Esophagus squamous epithelium (tissue), 5 donors: Measurements from ENCODE around the gene LRRC52. TPM values are rescaled to one million over a fixed set of nuclear protein-coding genes. Genes with fewer than 3 reads are reported as not detected.

Experiments used
- DNase-seq: peaks from one replicate; lab custom pipeline; 2025; lab: John Stamatoyannopoulos, UW
- H3K27ac ChIP-seq, 4 donors: fragments of 200-600 bp; sonication (generic); one replicate each; pipeline ENCODE4 v1.5.1; 2016 to 2019; ENCODE audit warnings: mild to moderate bottlenecking in 1 of 4
- H3K27me3 ChIP-seq, 4 donors: fragments of 200-600 bp; sonication (generic); 1 replicate in 3 of 4; 2 replicates in 1 of 4; pipeline versions ENCODE4 v1.5.1 to v1.6.0; 2017 to 2021; ENCODE audit warnings: antibody characterized with exemption in 1 of 4
- H3K36me3 ChIP-seq, 3 donors: fragments of 200-600 bp; sonication (generic); one replicate each; pipeline ENCODE4 v1.5.1; 2016 to 2019
- H3K4me1 ChIP-seq, 3 donors: fragments of 200-600 bp; sonication (generic); one replicate each; pipeline ENCODE4 v1.5.1; 2017 to 2019
- H3K4me3 ChIP-seq, 4 donors: fragments of 200-600 bp; sonication (generic); 1 replicate in 3 of 4; 2 replicates in 1 of 4; pipeline ENCODE4 v1.5.1; 2016 to 2019; ENCODE audit warnings: mild to moderate bottlenecking in 2 of 4, moderate library complexity in 1 of 4
- H3K9me3 ChIP-seq, 3 donors: fragments of 200-600 bp; sonication (generic); one replicate each; pipeline ENCODE4 v1.5.1; 2016 to 2019
- POLR2A ChIP-seq, 4 donors: fragments of 450-650 bp; IDR thresholded peaks; one replicate each; pipeline ENCODE4 v1.6.1; 2017; ENCODE audit warnings: antibody characterized with exemption in 4 of 4, mild to moderate bottlenecking in 4 of 4, moderate library complexity in 3 of 4
- WGBS, 2 donors: methylation state at CpG; one replicate each; pipeline ENCODE4 v1.1.5; 2018; 5-methylcytosine and 5-hydroxymethylcytosine counted together
- intact Hi-C: fragments of 100-400 bp; cut with DNase I; formaldehyde crosslinking; loops from one replicate; pipeline ENCODE4 v1.15.0; 2022
- total RNA-seq, 4 donors: library from RNA; depleted of rRNA; stranded (reverse); fragments of >200 nt; gene quantifications; one replicate each; pipeline ENCODE4 v1.1.0, GENCODE V29; 2016
- TF ChIP-seq, protein P1 (sequence below), 6 experiments: fragments of 450-650 bp in 4 of 6; fragments of 200-600 bp in 2 of 6; sonication (generic) in 2 of 6; IDR thresholded peaks; one replicate each; pipeline ENCODE4 v1.5.1; 2016 to 2019; ENCODE audit warnings: antibody characterized with exemption in 6 of 6, mild to moderate bottlenecking in 4 of 6, moderate library complexity in 4 of 6
- donor health status: DM: yes; HTN: yes; CAD: no.

The LRRC52 gene
- total RNA-seq, 4 donors from 2014 or later: not detected

DNA sequence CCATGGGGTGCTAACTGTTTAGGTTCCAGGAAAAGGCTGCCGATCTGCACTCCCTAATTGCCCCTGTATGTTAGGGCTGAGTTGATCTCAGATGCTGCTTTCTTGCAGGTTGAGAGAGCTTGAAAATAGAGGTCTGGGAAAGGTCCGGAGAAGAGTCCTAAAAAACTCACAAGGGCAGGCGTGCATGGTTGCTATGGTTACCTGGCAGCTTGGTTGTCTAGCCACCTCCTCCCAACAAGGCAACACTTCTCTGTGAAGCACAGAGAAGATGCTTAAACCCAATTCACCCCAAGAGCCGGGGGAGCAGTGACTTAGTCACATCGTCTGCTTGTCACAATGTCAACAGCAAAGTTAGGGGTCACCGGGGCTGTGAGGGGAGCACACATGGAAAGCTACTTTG is 31.0 kb upstream of the LRRC52 start:
- Histone ChIP-seq H3K27me3 (no peaks in the 10 kb centered on the region), H3K9me3 (no peaks in the 10 kb centered on the region), H3K27ac (no peak overlapping the region), H3K4me1 (no peaks in the 10 kb centered on the region), H3K36me3 (no peaks in the 10 kb centered on the region), H3K4me3 (no peak overlapping the region)
- 51% methylated on average over 6 of the region's 6 CpGs for WGBS, 2 donors
- TF ChIP-seq, protein P1, sequence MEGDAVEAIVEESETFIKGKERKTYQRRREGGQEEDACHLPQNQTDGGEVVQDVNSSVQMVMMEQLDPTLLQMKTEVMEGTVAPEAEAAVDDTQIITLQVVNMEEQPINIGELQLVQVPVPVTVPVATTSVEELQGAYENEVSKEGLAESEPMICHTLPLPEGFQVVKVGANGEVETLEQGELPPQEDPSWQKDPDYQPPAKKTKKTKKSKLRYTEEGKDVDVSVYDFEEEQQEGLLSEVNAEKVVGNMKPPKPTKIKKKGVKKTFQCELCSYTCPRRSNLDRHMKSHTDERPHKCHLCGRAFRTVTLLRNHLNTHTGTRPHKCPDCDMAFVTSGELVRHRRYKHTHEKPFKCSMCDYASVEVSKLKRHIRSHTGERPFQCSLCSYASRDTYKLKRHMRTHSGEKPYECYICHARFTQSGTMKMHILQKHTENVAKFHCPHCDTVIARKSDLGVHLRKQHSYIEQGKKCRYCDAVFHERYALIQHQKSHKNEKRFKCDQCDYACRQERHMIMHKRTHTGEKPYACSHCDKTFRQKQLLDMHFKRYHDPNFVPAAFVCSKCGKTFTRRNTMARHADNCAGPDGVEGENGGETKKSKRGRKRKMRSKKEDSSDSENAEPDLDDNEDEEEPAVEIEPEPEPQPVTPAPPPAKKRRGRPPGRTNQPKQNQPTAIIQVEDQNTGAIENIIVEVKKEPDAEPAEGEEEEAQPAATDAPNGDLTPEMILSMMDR (IDR thresholded peaks at IDR 0.05): no peak
- no peak for TF ChIP-seq POLR2A (IDR thresholded peaks at IDR 0.05)
- no peak for DNase-seq
- intact Hi-C loops: no loop called here

DNA sequence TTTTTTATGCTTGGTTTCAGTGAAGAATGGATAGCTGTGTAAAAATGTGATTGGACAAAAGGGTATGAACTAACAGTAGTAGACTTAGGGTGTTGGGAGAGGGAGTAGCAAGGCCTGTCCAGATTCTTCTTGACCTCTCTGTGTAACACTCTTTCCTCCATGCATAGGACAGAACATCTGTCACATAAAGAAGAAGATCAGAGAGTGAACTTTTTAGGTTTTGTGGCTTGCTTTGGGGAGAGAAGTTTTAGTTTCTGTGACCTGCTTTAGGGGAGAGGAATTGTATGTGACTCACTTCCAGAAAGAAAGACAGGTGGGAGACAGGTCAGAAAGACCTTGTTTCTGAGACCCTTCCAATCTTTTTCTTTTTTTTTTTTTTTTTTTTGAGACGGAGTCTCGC is 27.3 kb upstream of the LRRC52 start:
- H3K4me3 ChIP-seq: no peak overlapping the region
- no peak for DNase-seq
- no peaks in the 10 kb centered on the region for H3K36me3 ChIP-seq
- no peaks in the 10 kb centered on the region for H3K4me1 ChIP-seq
- H3K9me3 ChIP-seq: peaks cover 0 to 4% (median under 1%) of the 10 kb centered on the region in 3 donors
- WGBS, 2 donors: 88% methylated on average over 2 of the region's 2 CpGs; no CpG with 5 or more reads in 1 of the 2 donors
- no peak overlapping the region for H3K27ac ChIP-seq
- H3K27me3 ChIP-seq: peaks cover 0 to 2% (median 0%) of the 10 kb centered on the region in 4 donors
- intact Hi-C loops: no loop called here
- no peak for TF ChIP-seq POLR2A (IDR thresholded peaks at IDR 0.05)
- TF ChIP-seq, protein P1 (IDR thresholded peaks at IDR 0.05): no peak

DNA sequence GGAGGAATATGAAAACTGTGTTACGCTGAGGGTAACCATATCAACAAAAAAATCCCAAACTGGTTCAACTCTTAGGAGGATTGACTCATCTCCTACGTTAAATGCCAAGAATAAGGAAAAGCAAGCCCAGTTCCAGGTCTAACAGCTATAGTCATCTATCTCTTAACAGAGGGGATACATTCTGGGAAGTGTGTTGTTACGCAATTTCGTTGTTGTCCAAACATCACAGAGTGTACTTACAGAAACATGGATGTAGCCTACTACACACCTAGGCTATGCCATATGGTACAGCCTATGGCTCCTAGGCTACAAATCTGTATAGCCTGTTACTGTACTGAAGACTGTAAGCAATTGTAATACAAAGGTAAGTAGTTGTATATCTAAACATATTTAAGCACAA is 23.2 kb upstream of the LRRC52 start:
- H3K27me3 ChIP-seq: peaks cover 0 to 24% (median 0%) of the 10 kb centered on the region in 4 donors
- DNase-seq: no peak
- H3K9me3 ChIP-seq: peaks cover 0 to 6% (median 4%) of the 10 kb centered on the region in 3 donors
- H3K4me3 ChIP-seq: no peak overlapping the region
- TF ChIP-seq POLR2A (IDR thresholded peaks at IDR 0.05): no peak
- TF ChIP-seq, protein P1 (IDR thresholded peaks at IDR 0.05): no peak
- H3K36me3 ChIP-seq: no peaks in the 10 kb centered on the region
- no peaks in the 10 kb centered on the region for H3K4me1 ChIP-seq
- intact Hi-C loops: no loop called here
- H3K27ac ChIP-seq: no peak overlapping the region
- 81 to 82% methylated on average over 4 of the region's 4 CpGs for WGBS, 2 donors

- Histone ChIP-seq H3K27me3 (peaks cover 0 to 24% (median 0%) of the 10 kb centered on the region in 4 donors), H3K36me3 (no peaks in the 10 kb centered on the region), H3K9me3 (peaks cover 0 to 6% (median 4%) of the 10 kb centered on the region in 3 donors), H3K27ac (no peak overlapping the region), H3K4me3 (no peak overlapping the region), H3K4me1 (no peaks in the 10 kb centered on the region)
- TF ChIP-seq, protein P1 (IDR thresholded peaks at IDR 0.05): no peak
- no peak for TF ChIP-seq POLR2A (IDR thresholded peaks at IDR 0.05)
- no peak for DNase-seq
- 59 to 66% methylated on average over 5 of the region's 5 CpGs for WGBS, 2 donors
- intact Hi-C loops: no loop called here
These were observed 19.0 kb upstream of the LRRC52 start for GRCh38 chr1:165524639-165525285.

DNA sequence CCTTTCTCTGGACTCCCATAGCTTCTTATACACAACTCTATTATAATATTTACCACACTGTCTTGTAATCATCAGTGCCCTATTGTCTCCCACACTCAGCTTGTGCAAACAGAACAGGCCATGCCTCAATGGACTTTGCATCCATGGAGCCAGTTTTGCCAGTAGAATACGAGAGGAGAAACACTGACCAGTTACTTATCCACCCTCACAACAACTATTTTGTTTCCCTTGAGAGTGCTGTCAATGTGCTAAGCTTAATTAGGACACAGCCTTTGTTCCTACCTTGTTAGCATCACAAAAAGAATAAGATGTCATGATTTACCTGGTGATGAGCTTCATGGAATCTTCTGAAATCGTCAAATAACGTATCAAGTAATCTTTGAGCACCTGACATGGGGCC is 18.1 kb upstream of the LRRC52 start:
- 84 to 89% methylated on average over 3 of the region's 3 CpGs for WGBS, 2 donors
- H3K36me3 ChIP-seq: no peaks in the 10 kb centered on the region
- TF ChIP-seq, protein P1 (IDR thresholded peaks at IDR 0.05): no peak
- TF ChIP-seq POLR2A (IDR thresholded peaks at IDR 0.05): no peak
- intact Hi-C loops: no loop called here
- no peaks in the 10 kb centered on the region for H3K4me1 ChIP-seq
- H3K9me3 ChIP-seq: peaks cover 0 to 6% (median 4%) of the 10 kb centered on the region in 3 donors
- peaks cover 0 to 28% (median 0%) of the 10 kb centered on the region in 4 donors for H3K27me3 ChIP-seq
- H3K4me3 ChIP-seq: no peak overlapping the region
- no peak overlapping the region for H3K27ac ChIP-seq
- DNase-seq: no peak
